Rectal smooth muscle tissue (tissue), 1 donor: ENCODE measurements around the gene TMCO6.
"Not testable (repeated sequence)": the region's sequence is repeated elsewhere in the genome, so short reads cannot be mapped to it uniquely, and the experiment has no call there.

ENCODE experiments used
- H3K27ac ChIP-seq: one replicate; pipeline ENCODE4 v1.7.0; 2013; ENCODE audit warnings: low read depth, low read length, inconsistent platforms
- H3K27me3 ChIP-seq: one replicate; pipeline ENCODE4 v1.7.0; 2013; ENCODE audit warnings: low read length; ENCODE audit not compliant: control insufficient read depth, insufficient read depth
- H3K36me3 ChIP-seq: one replicate; pipeline ENCODE4 v1.7.0; 2013; ENCODE audit warnings: low read length; ENCODE audit not compliant: control insufficient read depth, insufficient read depth
- H3K4me1 ChIP-seq: one replicate; pipeline ENCODE4 v1.7.0; 2013; ENCODE audit warnings: low read length; ENCODE audit not compliant: control insufficient read depth, insufficient read depth
- H3K4me3 ChIP-seq: one replicate; pipeline ENCODE4 v1.7.0; 2013; ENCODE audit warnings: low read length
- H3K9ac ChIP-seq: one replicate; pipeline ENCODE4 v1.7.0; 2013; ENCODE audit warnings: low read length

The TMCO6 gene

GRCh38 chr5:140605879-140606278, 33.4 kb upstream of the TMCO6 start:
- H3K4me1 ChIP-seq = no peaks in the 10 kb centered on the region
- H3K36me3 ChIP-seq = no peaks in the 10 kb centered on the region
- no peak overlapping the region for H3K27ac ChIP-seq
- H3K9ac ChIP-seq = no peak overlapping the region
- no peak overlapping the region for H3K4me3 ChIP-seq
- H3K27me3 ChIP-seq = no peaks in the 10 kb centered on the region

DNA sequence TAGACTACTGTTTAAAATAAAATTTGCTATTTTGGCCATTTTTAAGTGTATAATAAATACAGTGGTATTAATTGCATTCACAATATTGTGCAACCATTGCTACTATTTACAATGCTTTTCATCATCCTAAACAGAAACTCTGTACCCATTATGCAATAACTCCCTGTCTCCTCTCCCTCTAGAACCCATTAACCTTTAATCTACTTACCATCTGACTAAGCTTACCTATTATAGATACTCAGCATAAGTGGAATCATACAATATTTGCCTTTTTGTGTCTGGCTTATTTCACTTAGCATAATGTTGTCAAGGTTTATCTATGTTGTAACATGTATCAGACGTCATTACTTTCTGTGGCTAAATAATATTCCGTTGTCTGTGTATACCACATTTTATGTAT, 32.2 kb upstream of the TMCO6 start:
- no peak overlapping the region for H3K27ac ChIP-seq
- no peak overlapping the region for H3K9ac ChIP-seq
- no peaks in the 10 kb centered on the region for H3K4me1 ChIP-seq
- no peaks in the 10 kb centered on the region for H3K27me3 ChIP-seq
- no peak overlapping the region for H3K4me3 ChIP-seq
- H3K36me3 ChIP-seq = no peaks in the 10 kb centered on the region

DNA sequence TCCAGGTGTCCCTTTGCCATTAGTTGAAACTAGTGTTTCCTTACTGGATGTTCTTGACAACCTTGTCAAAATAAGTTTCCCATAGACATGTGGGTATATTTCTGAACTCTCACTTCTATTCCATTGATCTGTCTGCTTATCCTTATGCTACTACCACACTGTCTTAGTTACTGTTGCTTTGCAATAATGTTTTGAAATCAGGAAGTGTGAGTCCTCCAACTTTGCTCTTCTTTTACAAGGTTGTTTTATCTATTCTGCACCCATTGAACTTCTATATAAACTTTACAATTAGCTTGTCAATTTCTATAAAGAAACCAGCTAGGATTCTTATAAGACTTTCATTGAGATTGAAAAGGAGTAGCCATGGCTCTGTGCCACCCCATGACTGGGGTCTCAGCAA, 30.5 kb upstream of the TMCO6 start:
- Histone ChIP-seq H3K36me3 (no peaks in the 10 kb centered on the region), H3K27ac (peak overlapping the region; percentile 66), H3K27me3 (no peaks in the 10 kb centered on the region), H3K9ac (no peak overlapping the region), H3K4me3 (no peak overlapping the region), H3K4me1 (no peaks in the 10 kb centered on the region)

DNA sequence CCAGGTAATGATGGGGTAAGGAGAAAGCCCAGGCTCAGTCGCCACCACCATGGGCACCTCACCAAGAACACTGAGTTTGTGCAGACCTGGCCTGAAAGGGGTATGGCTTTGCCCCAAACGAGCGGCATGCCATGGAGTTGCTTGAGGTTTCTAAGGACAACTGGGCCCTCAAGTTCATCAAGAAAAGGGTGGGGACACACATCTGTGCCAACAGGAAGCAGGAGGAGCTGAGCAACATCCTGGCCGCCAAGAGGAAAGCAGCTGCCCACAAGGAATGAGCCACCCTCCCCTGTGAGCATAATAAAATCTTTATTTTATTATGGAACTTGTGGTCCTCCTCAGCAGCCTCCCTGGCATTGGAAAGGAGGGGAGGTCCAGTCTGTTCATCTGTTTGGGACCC, 30.1 kb upstream of the TMCO6 start:
- no peak overlapping the region for H3K9ac ChIP-seq
- H3K27ac ChIP-seq = peak overlapping the region; percentile 66
- H3K27me3 ChIP-seq = no peaks in the 10 kb centered on the region
- H3K36me3 ChIP-seq = no peaks in the 10 kb centered on the region
- H3K4me1 ChIP-seq = no peaks in the 10 kb centered on the region
- no peak overlapping the region for H3K4me3 ChIP-seq

- H3K27ac ChIP-seq = no peak overlapping the region
- H3K4me3 ChIP-seq = no peak overlapping the region
- no peaks in the 10 kb centered on the region for H3K36me3 ChIP-seq
- no peaks in the 10 kb centered on the region for H3K4me1 ChIP-seq
- no peaks in the 10 kb centered on the region for H3K27me3 ChIP-seq
- H3K9ac ChIP-seq = no peak overlapping the region
These were observed 28.2 kb upstream of the TMCO6 start for GRCh38 chr5:140611020-140611521.

DNA sequence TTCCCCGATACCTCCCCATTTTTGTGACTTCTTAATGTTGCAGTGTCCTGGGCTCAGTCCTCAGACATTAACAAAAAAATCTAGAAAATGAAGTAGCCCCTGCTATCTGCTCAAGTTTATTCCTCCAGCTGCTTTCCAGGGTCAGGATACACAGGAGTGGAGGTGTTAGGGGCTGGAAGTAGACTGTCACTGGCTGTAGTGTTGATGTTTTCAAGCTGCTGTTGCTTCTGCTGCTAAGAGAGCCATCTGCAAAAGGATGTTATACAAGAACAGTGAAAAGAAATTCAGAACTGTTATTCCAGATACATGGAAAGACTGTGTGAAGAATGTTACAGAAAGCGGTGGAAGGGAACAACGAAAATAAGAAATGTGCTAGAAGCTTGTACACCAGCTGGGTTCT, 16.9 kb upstream of the TMCO6 start:
- Histone ChIP-seq H3K27ac (no peak overlapping the region), H3K4me1 (no peaks in the 10 kb centered on the region), H3K36me3 (no peaks in the 10 kb centered on the region), H3K27me3 (no peaks in the 10 kb centered on the region), H3K9ac (no peak overlapping the region), H3K4me3 (no peak overlapping the region)

DNA sequence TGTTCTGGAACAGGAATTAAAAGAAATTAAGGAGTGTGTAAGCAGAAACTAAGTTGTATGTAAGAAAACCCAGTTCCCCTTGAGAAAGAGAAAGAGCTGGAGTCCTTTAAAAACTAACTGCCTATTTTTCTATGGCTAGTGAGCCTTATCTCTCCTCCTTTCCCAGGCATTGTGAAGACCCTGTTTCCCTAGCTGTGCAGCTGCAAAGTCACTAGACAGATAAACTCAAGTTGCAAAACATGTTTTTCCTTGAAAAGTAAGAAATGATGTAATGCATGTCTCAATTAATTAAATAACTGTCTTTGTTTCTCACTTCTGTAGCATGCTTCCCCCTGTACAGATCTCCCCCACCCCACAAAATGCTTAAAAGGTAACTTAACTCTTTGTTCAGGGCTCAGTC, 16.2 kb upstream of the TMCO6 start:
- not testable (repeated sequence) for H3K4me3 ChIP-seq, H3K36me3 ChIP-seq, H3K27me3 ChIP-seq, H3K27ac ChIP-seq, H3K4me1 ChIP-seq, H3K9ac ChIP-seq

DNA sequence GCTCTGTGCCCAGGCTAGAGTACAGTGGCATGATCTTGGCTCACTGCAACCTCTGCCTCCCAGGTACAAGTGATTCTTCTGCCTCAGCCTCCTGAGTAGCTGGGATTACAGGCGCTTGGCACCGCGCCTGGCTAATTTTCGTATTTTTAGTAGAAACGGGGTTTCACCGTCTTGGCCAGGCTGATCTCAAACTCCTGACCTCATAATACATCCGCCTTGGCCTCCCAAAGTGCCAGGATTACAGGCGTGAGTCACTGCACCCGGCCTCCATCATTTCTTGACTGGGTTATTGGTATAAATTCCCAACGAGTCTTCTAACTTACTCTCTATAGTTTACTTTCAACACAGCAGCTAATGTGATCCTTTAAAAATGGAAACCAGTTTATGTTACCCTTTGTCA, 14.4 kb upstream of the TMCO6 start:
- H3K27ac ChIP-seq, H3K9ac ChIP-seq, H3K4me3 ChIP-seq, H3K36me3 ChIP-seq, H3K4me1 ChIP-seq, H3K27me3 ChIP-seq: not testable (repeated sequence)

DNA sequence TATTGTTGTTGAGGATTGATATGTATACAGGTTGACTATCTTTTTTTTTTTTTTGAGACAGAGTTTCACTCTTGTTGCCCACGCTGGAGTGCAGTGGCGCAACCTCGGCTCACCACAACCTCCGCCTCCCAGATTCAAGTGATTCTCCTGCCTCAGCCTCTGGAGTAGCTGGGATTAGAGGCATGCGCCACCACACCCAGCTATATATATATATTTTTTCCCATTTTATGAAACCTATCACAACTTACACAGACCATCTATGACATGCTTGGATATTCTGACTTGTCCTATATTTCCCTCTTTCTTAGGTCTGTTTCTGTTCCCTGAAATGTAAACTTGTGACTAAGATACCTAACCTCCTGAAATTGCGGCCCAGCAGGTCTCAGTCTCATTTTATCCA, 11.3 kb upstream of the TMCO6 start:
- Histone ChIP-seq H3K27ac (no peak overlapping the region), H3K36me3 (no peaks in the 10 kb centered on the region), H3K4me1 (no peaks in the 10 kb centered on the region), H3K27me3 (no peaks in the 10 kb centered on the region), H3K4me3 (no peak overlapping the region), H3K9ac (no peak overlapping the region)

DNA sequence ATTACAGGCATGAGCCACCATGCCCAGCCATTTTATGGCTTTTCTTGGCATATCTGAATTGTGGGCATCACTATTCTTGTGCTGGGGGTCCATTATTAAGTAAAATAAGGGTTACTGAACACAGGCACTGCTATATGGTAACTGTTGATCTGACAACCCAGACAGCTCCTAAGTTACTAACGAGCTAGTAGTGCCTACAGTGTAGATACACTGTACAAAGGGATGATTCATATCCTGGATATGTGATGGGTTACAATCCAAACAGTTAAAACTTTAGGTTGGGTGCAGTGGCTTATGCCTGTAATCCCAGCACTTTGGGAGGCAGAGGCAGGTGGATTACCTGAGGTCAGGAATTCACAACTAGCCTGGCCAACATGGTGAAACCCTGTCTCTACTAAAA, 10.5 kb upstream of the TMCO6 start:
- Histone ChIP-seq H3K36me3 (no peaks in the 10 kb centered on the region), H3K27me3 (no peaks in the 10 kb centered on the region), H3K9ac (no peak overlapping the region), H3K4me3 (no peak overlapping the region), H3K4me1 (peaks cover 4% of the 10 kb centered on the region), H3K27ac (no peak overlapping the region)

- Histone ChIP-seq H3K27ac (peak overlapping the region; percentile 17), H3K4me3 (no peak overlapping the region), H3K9ac (no peak overlapping the region), H3K36me3 (no peaks in the 10 kb centered on the region), H3K27me3 (no peaks in the 10 kb centered on the region), H3K4me1 (peaks cover 4% of the 10 kb centered on the region)
These were observed 8.8 kb upstream of the TMCO6 start for GRCh38 chr5:140630292-140631035.

DNA sequence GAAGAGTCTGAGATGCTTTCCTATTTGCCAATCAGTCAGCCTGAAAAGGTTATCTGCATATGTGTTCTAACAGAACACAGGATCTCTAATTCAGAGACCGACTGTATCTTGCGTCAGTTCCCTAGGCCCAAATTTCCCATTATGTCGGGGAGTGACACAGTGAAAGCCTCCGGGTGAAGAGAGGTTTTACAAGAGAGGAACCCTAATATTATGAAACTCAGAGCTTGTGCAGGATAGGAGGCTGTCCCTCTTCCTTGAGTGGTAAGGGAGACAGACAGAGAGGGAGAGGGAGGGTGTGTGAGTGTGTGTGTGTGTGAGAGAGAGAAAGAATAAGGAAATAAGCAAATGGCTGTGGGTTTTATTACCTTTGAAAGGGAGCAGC, 8.2 kb upstream of the TMCO6 start:
- Histone ChIP-seq H3K4me3 (peak overlapping the region; percentile 80), H3K27ac (no peak overlapping the region), H3K36me3 (no peaks in the 10 kb centered on the region), H3K27me3 (no peaks in the 10 kb centered on the region), H3K9ac (no peak overlapping the region), H3K4me1 (peaks cover 4% of the 10 kb centered on the region)

GRCh38 chr5:140631831-140632365, 7.4 kb upstream of the TMCO6 start:
- Histone ChIP-seq H3K4me1 (peaks cover 4% of the 10 kb centered on the region), H3K27me3 (no peaks in the 10 kb centered on the region), H3K36me3 (no peaks in the 10 kb centered on the region), H3K4me3 (peak overlapping the region; percentile 80), H3K27ac (peak overlapping the region; percentile 49), H3K9ac (peak overlapping the region; percentile 42)
